ENCODE measurements around the gene UGT1A7.

The UGT1A7 gene

GRCh38 chr2:233705911-233706506 lies 24.3 kb downstream of the UGT1A7 start:
- Mint-ChIP-seq H3K9me3 (peaks cover 11% of the 10 kb centered on the region), H3K27ac (no peak overlapping the region), H3K27me3 (ENCODE audit: low read depth) (peaks cover 7% of the 10 kb centered on the region), H3K36me3 (ENCODE audit: low read depth) (no peaks in the 10 kb centered on the region), H3K4me3 (no peak overlapping the region), H3K4me1 (no peaks in the 10 kb centered on the region)
- TF ChIP-seq CTCF (IDR thresholded peaks at IDR 0.05; ENCODE audit: unreplicated experiment in 3 of 3): no peak

- Mint-ChIP-seq H3K27ac (no peak overlapping the region), H3K4me3 (no peak overlapping the region), H3K4me1 (no peaks in the 10 kb centered on the region), H3K9me3 (peaks cover 11% of the 10 kb centered on the region), H3K36me3 (ENCODE audit: low read depth) (no peaks in the 10 kb centered on the region), H3K27me3 (ENCODE audit: low read depth) (peaks cover 13% of the 10 kb centered on the region)
- no peak for TF ChIP-seq CTCF (IDR thresholded peaks at IDR 0.05; ENCODE audit: unreplicated experiment in 3 of 3)
These were observed 25.0 kb downstream of the UGT1A7 start for GRCh38 chr2:233706720-233707119.

GRCh38 chr2:233707940-233708644 lies 26.4 kb downstream of the UGT1A7 start:
- Mint-ChIP-seq H3K9me3 (peaks cover 6% of the 10 kb centered on the region), H3K4me1 (no peaks in the 10 kb centered on the region), H3K4me3 (no peak overlapping the region), H3K27ac (no peak overlapping the region), H3K27me3 (ENCODE audit: low read depth) (peaks cover 18% of the 10 kb centered on the region), H3K36me3 (ENCODE audit: low read depth) (no peaks in the 10 kb centered on the region)
- TF ChIP-seq CTCF (IDR thresholded peaks at IDR 0.05; ENCODE audit: unreplicated experiment in 3 of 3): no peak

GRCh38 chr2:233708942-233709341 lies 27.2 kb downstream of the UGT1A7 start:
- H3K4me1 Mint-ChIP-seq: no peaks in the 10 kb centered on the region
- peaks cover 6% of the 10 kb centered on the region for H3K9me3 Mint-ChIP-seq
- no peak overlapping the region for H3K4me3 Mint-ChIP-seq
- peaks cover 21% of the 10 kb centered on the region for H3K27me3 Mint-ChIP-seq (ENCODE audit: low read depth)
- no peak for TF ChIP-seq CTCF (IDR thresholded peaks at IDR 0.05; ENCODE audit: unreplicated experiment in 3 of 3)
- no peaks in the 10 kb centered on the region for H3K36me3 Mint-ChIP-seq (ENCODE audit: low read depth)
- no peak overlapping the region for H3K27ac Mint-ChIP-seq

GRCh38 chr2:233711312-233712008 lies 29.8 kb downstream of the UGT1A7 start:
- Mint-ChIP-seq H3K27ac (no peak overlapping the region), H3K36me3 (ENCODE audit: low read depth) (no peaks in the 10 kb centered on the region), H3K9me3 (no peaks in the 10 kb centered on the region), H3K27me3 (ENCODE audit: low read depth) (peaks cover 29% of the 10 kb centered on the region), H3K4me3 (no peak overlapping the region), H3K4me1 (no peaks in the 10 kb centered on the region)
- peak; percentile 75 to 81 (median 81) for TF ChIP-seq CTCF (IDR thresholded peaks at IDR 0.05; ENCODE audit: unreplicated experiment in 3 of 3)
